ENCODE data around the gene TMSB4X.
"Not testable (repeated sequence)": the region's sequence is repeated elsewhere in the genome, so short reads cannot be mapped to it uniquely, and the experiment has no call there.

The TMSB4X gene

GRCh38 chrX:12997906-12998687 is 23.2 kb downstream of the TMSB4X start:
- no peak for DNase-seq

GRCh38 chrX:12999422-12999821 is 24.5 kb downstream of the TMSB4X start:
- no peak for DNase-seq

GRCh38 chrX:13000301-13000811 is 25.4 kb downstream of the TMSB4X start:
- DNase-seq, result no peak

- DNase-seq, result no peak
Observed at GRCh38 chrX:13001097-13001496, 26.2 kb downstream of the TMSB4X start.

GRCh38 chrX:13001961-13002671 is 27.2 kb downstream of the TMSB4X start:
- DNase-seq, result no peak

GRCh38 chrX:13005661-13006473 is 31.0 kb downstream of the TMSB4X start:
- no peak for DNase-seq

GRCh38 chrX:13007519-13008188 is 32.7 kb downstream of the TMSB4X start:
- DNase-seq, result no peak

- DNase-seq, result no peak
Observed at GRCh38 chrX:13008189-13008533, 33.3 kb downstream of the TMSB4X start.

GRCh38 chrX:13008851-13009250 is 33.9 kb downstream of the TMSB4X start:
- DNase-seq, result no peak

GRCh38 chrX:13009273-13009672 is 34.4 kb downstream of the TMSB4X start:
- no peak for DNase-seq

- DNase-seq, result no peak
Observed at GRCh38 chrX:13009844-13010243, 34.9 kb downstream of the TMSB4X start.

GRCh38 chrX:13010546-13010945 is 35.6 kb downstream of the TMSB4X start:
- no peak for DNase-seq

- DNase-seq, result no peak
Observed at GRCh38 chrX:13013363-13014110, 38.6 kb downstream of the TMSB4X start.

- no peak for DNase-seq
Observed at GRCh38 chrX:13014111-13015096, 39.5 kb downstream of the TMSB4X start.

- DNase-seq, result no peak
Observed at GRCh38 chrX:13015536-13016236, 40.8 kb downstream of the TMSB4X start.

GRCh38 chrX:13016731-13017130 is 41.8 kb downstream of the TMSB4X start:
- not testable (repeated sequence) for DNase-seq

GRCh38 chrX:13022926-13023325 is 48.0 kb downstream of the TMSB4X start:
- DNase-seq, result no peak

GRCh38 chrX:13023567-13023966 is 48.7 kb downstream of the TMSB4X start:
- DNase-seq, result no peak

GRCh38 chrX:13023979-13024378 is 49.1 kb downstream of the TMSB4X start:
- no peak for DNase-seq

- no peak for DNase-seq
Observed at GRCh38 chrX:13024986-13025385, 50.1 kb downstream of the TMSB4X start.
